ENCODE data around the gene ASTN2.
A peak's percentile ranks its signal among the peaks of the same experiment; 100 is the strongest.

The ASTN2 gene

GRCh38 chr9:116812231-116813030 is 602.4 kb downstream of the ASTN2 start:
- no peak for DNase-seq (ENCODE audit: extremely low spot score)
- POLR2A ChIA-PET: no interaction called here
- CTCF ChIA-PET: interaction anchor here (1.0 to 1.4 kb wide), 2 partner anchors 8 to 74 kb away, joined by 3 to 4 read pairs; no protein-coding TSS in a partner anchor
- no peak for TF ChIP-seq CTCF (IDR thresholded peaks at IDR 0.05; ENCODE audit: control extremely low read depth, extremely low read depth, low read depth, missing control alignments)

GRCh38 chr9:116809656-116810055 is 605.2 kb downstream of the ASTN2 start:
- ChIA-PET CTCF (interaction anchor here (2.0 kb wide), 1 partner anchor 9 kb away, joined by 6 read pairs; no protein-coding TSS in a partner anchor), POLR2A (no interaction called here)
- no peak for TF ChIP-seq CTCF (IDR thresholded peaks at IDR 0.05; ENCODE audit: control extremely low read depth, extremely low read depth, low read depth, missing control alignments)
- no peak for DNase-seq (ENCODE audit: extremely low spot score)

GRCh38 chr9:116806075-116806474 is 608.8 kb downstream of the ASTN2 start:
- ChIA-PET CTCF (no interaction called here), POLR2A (no interaction called here)
- DNase-seq (ENCODE audit: extremely low spot score): no peak
- TF ChIP-seq CTCF (IDR thresholded peaks at IDR 0.05; ENCODE audit: control extremely low read depth, extremely low read depth, low read depth, missing control alignments): no peak

- no peak for TF ChIP-seq CTCF (IDR thresholded peaks at IDR 0.05; ENCODE audit: control extremely low read depth, extremely low read depth, low read depth, missing control alignments)
- POLR2A ChIA-PET: no interaction called here
- CTCF ChIA-PET: interaction anchor here (2.0 kb wide), 1 partner anchor 10 kb away, joined by 6 read pairs; no protein-coding TSS in a partner anchor
- DNase-seq (ENCODE audit: extremely low spot score): peak; percentile 27
Measured at GRCh38 chr9:116800885-116801284, 614.0 kb downstream of the ASTN2 start.

GRCh38 chr9:116800074-116800473 is 614.8 kb downstream of the ASTN2 start:
- TF ChIP-seq CTCF (IDR thresholded peaks at IDR 0.05; ENCODE audit: control extremely low read depth, extremely low read depth, low read depth, missing control alignments): no peak
- ChIA-PET CTCF (interaction anchor here (2.0 kb wide), 1 partner anchor 10 kb away, joined by 6 read pairs; no protein-coding TSS in a partner anchor), POLR2A (no interaction called here)
- DNase-seq (ENCODE audit: extremely low spot score): no peak

GRCh38 chr9:116798521-116798920 is 616.3 kb downstream of the ASTN2 start:
- TF ChIP-seq CTCF (IDR thresholded peaks at IDR 0.05; ENCODE audit: control extremely low read depth, extremely low read depth, low read depth, missing control alignments): no peak
- CTCF ChIA-PET: interaction anchor here (0.8 to 1.3 kb wide), 2 partner anchors 16 to 72 kb away, joined by 3 read pairs; no protein-coding TSS in a partner anchor
- no peak for DNase-seq (ENCODE audit: extremely low spot score)
- POLR2A ChIA-PET: no interaction called here

Data from GM10248 (cell line).